HEK293T (cell line): ENCODE results near the gene SH2D3C.

Experiments
- FOXK2 ChIP-seq: fragments of 450-650 bp; IDR thresholded peaks from 2 replicates; pipeline ENCODE4 v1.6.1; 2016; ENCODE audit warnings: mild to moderate bottlenecking
- FOXM1 ChIP-seq: fragments of 450-650 bp; IDR thresholded peaks from 2 replicates; pipeline ENCODE4 v1.6.1; 2017; ENCODE audit warnings: mild to moderate bottlenecking, borderline replicate concordance
- SP1 ChIP-seq: fragments of 450-650 bp; IDR thresholded peaks from 2 replicates; pipeline ENCODE4 v1.6.1; 2017
- TARDBP ChIP-seq: fragments of 450-650 bp; IDR thresholded peaks from 2 replicates; pipeline ENCODE4 v1.6.1; 2016
- ZNF384 ChIP-seq: fragments of 450-650 bp; IDR thresholded peaks from 2 replicates; pipeline ENCODE4 v1.6.1; 2016

GRCh38 chr9:127712867-127713266 is 65.6 kb downstream of the SH2D3C start:
- no peak for TF ChIP-seq FOXK2
- no peak for TF ChIP-seq SP1
- no peak for TF ChIP-seq TARDBP
- TF ChIP-seq ZNF384 = no peak
- TF ChIP-seq FOXM1 = no peak
